ENCODE measurements around the gene KLRG1. TPM values are rescaled to one million over a fixed set of nuclear protein-coding genes. Genes with fewer than 3 reads are reported as not detected.

The KLRG1 gene
- total and polyA plus RNA-seq, 2 donors (not counting 1 experiment from before 2014, with no cell fraction given): 3.7 to 3.9 TPM

DNA sequence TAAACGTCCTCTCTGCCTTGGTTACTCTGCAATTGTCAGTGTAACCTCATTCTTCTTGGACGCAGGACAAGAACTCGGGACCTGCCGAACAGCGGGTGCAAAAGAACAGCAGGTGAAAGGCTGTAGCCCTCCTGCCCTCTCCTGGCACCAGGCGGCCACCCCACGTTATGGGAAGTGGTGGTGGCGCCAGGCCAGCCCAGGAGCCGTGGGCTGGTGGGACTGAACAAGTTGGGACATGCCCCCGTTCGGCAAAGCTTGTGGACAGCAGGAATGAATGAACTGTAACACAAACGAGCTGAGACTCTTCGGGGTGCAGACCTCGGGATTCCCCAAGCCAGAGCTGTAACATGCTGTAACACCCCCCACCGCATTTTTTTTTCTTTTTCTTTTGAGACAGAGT is 33.3 kb upstream of the KLRG1 start:
- Histone ChIP-seq H3K27me3 (replicated peaks in 1 of 4; ENCODE audit: control extremely low read depth in 1 of 4, control insufficient read depth in 3 of 4, insufficient read depth in 4 of 4, low read length in 3 of 4) (no peaks in the 10 kb centered on the region), H3K27ac (ENCODE audit: low read length in 2 of 2) (no peak overlapping the region), H3K79me2 (ENCODE audit: control insufficient read depth, insufficient read depth, low read length) (peaks cover 22% of the 10 kb centered on the region), H4K20me1 (ENCODE audit: control insufficient read depth, insufficient read depth, low read length, poor library complexity, severe bottlenecking) (no peaks in the 10 kb centered on the region), H3K4me1 (ENCODE audit: control insufficient read depth in 2 of 2, insufficient read depth in 2 of 2, low read length in 2 of 2) (peaks cover 2 to 3% of the 10 kb centered on the region in 2 donors), H3K4me2 (replicated peaks; ENCODE audit: low read depth, low read length, poor library complexity, severe bottlenecking) (no peak overlapping the region), H3K4me3 (ENCODE audit: control extremely low read depth in 1 of 5, extremely low read depth in 1 of 5, insufficient read depth in 1 of 5, low read depth in 2 of 5, low read length in 4 of 5) (no peak overlapping the region), H3K36me3 (replicated peaks in 1 of 2; ENCODE audit: control extremely low read depth in 1 of 2, control insufficient read depth in 1 of 2, extremely low read depth in 1 of 2, insufficient read depth in 2 of 2, low read length in 1 of 2) (no peaks in the 10 kb centered on the region), H2AFZ (ENCODE audit: insufficient read depth, low read depth, low read length, poor library complexity, severe bottlenecking) (no peak overlapping the region), H3K9me3 (ENCODE audit: control extremely low read depth in 1 of 3, control insufficient read depth in 2 of 3, insufficient read depth in 1 of 3, low read length in 2 of 3) (peaks cover 0 to 6% (median 0%) of the 10 kb centered on the region in 3 donors), H3K9ac (ENCODE audit: low read length) (no peak overlapping the region)
- intact Hi-C loops (cut with micrococcal nuclease): loop anchor here (10.0 kb wide), 1 partner anchor 61 kb away; no protein-coding TSS in a partner anchor
- Mint-ChIP-seq H3K27me3 (no peaks in the 10 kb centered on the region), H3K4me3 (no peak overlapping the region), H3K9me3 (ENCODE audit: insufficient read depth) (no peaks in the 10 kb centered on the region), H3K4me1 (peaks cover 5% of the 10 kb centered on the region), H3K27ac (no peak overlapping the region)
- ATAC-seq (ENCODE audit: low read depth) (no peak), DNase-seq (no peak)
- CTCF ChIA-PET: no interaction called here
- POLR2A ChIA-PET: no interaction called here
- 96% methylated on average over 15 of the region's 15 CpGs for WGBS (ENCODE audit: insufficient coverage)
- no peak for TF ChIP-seq EZH2 (IDR thresholded peaks at IDR 0.05; ENCODE audit: borderline replicate concordance, insufficient read depth, low read depth, low read length, poor library complexity, severe bottlenecking)
- TF ChIP-seq, protein P1, sequence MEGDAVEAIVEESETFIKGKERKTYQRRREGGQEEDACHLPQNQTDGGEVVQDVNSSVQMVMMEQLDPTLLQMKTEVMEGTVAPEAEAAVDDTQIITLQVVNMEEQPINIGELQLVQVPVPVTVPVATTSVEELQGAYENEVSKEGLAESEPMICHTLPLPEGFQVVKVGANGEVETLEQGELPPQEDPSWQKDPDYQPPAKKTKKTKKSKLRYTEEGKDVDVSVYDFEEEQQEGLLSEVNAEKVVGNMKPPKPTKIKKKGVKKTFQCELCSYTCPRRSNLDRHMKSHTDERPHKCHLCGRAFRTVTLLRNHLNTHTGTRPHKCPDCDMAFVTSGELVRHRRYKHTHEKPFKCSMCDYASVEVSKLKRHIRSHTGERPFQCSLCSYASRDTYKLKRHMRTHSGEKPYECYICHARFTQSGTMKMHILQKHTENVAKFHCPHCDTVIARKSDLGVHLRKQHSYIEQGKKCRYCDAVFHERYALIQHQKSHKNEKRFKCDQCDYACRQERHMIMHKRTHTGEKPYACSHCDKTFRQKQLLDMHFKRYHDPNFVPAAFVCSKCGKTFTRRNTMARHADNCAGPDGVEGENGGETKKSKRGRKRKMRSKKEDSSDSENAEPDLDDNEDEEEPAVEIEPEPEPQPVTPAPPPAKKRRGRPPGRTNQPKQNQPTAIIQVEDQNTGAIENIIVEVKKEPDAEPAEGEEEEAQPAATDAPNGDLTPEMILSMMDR (IDR thresholded peaks at IDR 0.05): no peak

- 98% methylated on average over 5 of the region's 7 CpGs for WGBS (ENCODE audit: insufficient coverage)
- H3K4me3 Mint-ChIP-seq: no peak overlapping the region
- Histone ChIP-seq H2AFZ (ENCODE audit: insufficient read depth, low read depth, low read length, poor library complexity, severe bottlenecking) (no peak overlapping the region), H3K9ac (ENCODE audit: low read length) (no peak overlapping the region), H3K4me2 (replicated peaks; ENCODE audit: low read depth, low read length, poor library complexity, severe bottlenecking) (no peak overlapping the region), H3K79me2 (ENCODE audit: control insufficient read depth, insufficient read depth, low read length) (peaks cover 15% of the 10 kb centered on the region), H3K4me3 (ENCODE audit: control extremely low read depth in 1 of 5, extremely low read depth in 1 of 5, insufficient read depth in 1 of 5, low read depth in 2 of 5, low read length in 4 of 5) (no peak overlapping the region), H3K9me3 (ENCODE audit: control extremely low read depth in 1 of 3, control insufficient read depth in 2 of 3, insufficient read depth in 1 of 3, low read length in 2 of 3) (peaks cover 0 to 6% (median 0%) of the 10 kb centered on the region in 3 donors), H3K27me3 (replicated peaks in 1 of 4; ENCODE audit: control extremely low read depth in 1 of 4, control insufficient read depth in 3 of 4, insufficient read depth in 4 of 4, low read length in 3 of 4) (no peaks in the 10 kb centered on the region), H3K27ac (ENCODE audit: low read length in 2 of 2) (no peak overlapping the region), H3K36me3 (replicated peaks in 1 of 2; ENCODE audit: control extremely low read depth in 1 of 2, control insufficient read depth in 1 of 2, extremely low read depth in 1 of 2, insufficient read depth in 2 of 2, low read length in 1 of 2) (no peaks in the 10 kb centered on the region), H4K20me1 (ENCODE audit: control insufficient read depth, insufficient read depth, low read length, poor library complexity, severe bottlenecking) (no peaks in the 10 kb centered on the region), H3K4me1 (ENCODE audit: control insufficient read depth in 2 of 2, insufficient read depth in 2 of 2, low read length in 2 of 2) (no peaks in the 10 kb centered on the region)
- H3K27me3 Mint-ChIP-seq: no peaks in the 10 kb centered on the region
- ATAC-seq (ENCODE audit: low read depth): no peak
- intact Hi-C loops (cut with micrococcal nuclease): loop anchor here (10.0 kb wide), 1 partner anchor 62 kb away; no protein-coding TSS in a partner anchor
- H3K4me1 Mint-ChIP-seq: peaks cover under 1% of the 10 kb centered on the region
- no peak for DNase-seq
- CTCF ChIA-PET: no interaction called here
- no peaks in the 10 kb centered on the region for H3K9me3 Mint-ChIP-seq (ENCODE audit: insufficient read depth)
- H3K27ac Mint-ChIP-seq: no peak overlapping the region
- POLR2A ChIA-PET: no interaction called here
- TF ChIP-seq, protein P1 (IDR thresholded peaks at IDR 0.05): no peak
- TF ChIP-seq EZH2 (IDR thresholded peaks at IDR 0.05; ENCODE audit: borderline replicate concordance, insufficient read depth, low read depth, low read length, poor library complexity, severe bottlenecking): no peak
These were observed 32.6 kb upstream of the KLRG1 start for GRCh38 chr12:8956772-8957171.
